B cell (primary cell): Measurements from ENCODE around the gene FAM168A.

ENCODE experiments used
- EZH2 ChIP-seq: IDR thresholded peaks from 2 replicates; pipeline ENCODE4 v1.6.1; 2012; ENCODE audit warnings: borderline replicate concordance, low read depth, mild to moderate bottlenecking, moderate library complexity, low read length; ENCODE audit not compliant: insufficient read depth, poor library complexity, severe bottlenecking
- TF ChIP-seq, protein P1 (sequence below): fragments of 200-600 bp; IDR thresholded peaks from one replicate; pipeline ENCODE4 v1.8.0; 2022; ENCODE audit warnings: antibody characterized with exemption, mild to moderate bottlenecking

DNA sequence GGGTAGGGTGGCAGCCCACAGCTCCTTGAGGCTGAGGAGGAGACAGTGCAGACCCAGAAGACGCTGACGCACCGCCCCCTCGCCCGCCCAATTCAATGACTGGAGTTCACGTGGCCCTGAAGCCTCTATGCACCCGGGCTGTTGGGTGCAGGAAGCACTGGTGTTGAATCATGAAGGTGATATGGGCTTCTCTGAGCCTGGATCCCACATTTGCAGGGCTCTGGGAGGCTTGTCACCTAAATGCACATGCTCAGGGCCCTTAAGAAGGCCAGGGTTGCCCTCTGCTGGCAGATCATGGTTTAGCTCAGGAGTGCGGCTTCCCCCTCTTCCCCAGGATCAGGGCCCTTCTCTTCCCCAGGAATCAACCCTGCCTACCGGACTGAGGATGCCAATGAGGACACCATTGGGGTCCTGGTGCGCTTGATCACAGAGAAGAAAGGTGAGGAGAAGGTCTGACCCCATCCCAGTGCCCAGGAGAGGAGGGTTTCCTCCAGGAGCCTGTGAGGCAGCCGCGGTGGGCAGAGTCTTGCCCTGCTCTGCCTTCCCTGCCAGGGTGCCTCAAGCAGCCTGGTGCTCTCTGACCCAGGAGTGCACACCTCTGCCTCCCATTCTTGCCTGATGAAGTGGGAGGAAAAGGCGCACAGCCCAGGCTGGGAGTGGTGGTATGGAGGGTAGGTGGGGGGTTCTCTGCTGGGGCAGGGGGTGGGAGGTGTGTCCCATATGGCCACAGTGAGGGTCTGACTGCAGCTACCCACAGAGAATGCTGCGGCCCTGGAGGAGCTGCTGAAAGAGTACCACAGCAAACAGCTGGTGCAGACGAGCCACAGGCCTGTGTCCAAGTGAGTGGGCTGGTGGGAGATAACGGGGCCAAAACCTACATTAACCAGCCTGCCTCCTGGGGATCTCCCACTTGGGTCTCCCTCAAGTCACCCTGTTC is 204.2 kb downstream of the FAM168A start:
- TF ChIP-seq, protein P1, sequence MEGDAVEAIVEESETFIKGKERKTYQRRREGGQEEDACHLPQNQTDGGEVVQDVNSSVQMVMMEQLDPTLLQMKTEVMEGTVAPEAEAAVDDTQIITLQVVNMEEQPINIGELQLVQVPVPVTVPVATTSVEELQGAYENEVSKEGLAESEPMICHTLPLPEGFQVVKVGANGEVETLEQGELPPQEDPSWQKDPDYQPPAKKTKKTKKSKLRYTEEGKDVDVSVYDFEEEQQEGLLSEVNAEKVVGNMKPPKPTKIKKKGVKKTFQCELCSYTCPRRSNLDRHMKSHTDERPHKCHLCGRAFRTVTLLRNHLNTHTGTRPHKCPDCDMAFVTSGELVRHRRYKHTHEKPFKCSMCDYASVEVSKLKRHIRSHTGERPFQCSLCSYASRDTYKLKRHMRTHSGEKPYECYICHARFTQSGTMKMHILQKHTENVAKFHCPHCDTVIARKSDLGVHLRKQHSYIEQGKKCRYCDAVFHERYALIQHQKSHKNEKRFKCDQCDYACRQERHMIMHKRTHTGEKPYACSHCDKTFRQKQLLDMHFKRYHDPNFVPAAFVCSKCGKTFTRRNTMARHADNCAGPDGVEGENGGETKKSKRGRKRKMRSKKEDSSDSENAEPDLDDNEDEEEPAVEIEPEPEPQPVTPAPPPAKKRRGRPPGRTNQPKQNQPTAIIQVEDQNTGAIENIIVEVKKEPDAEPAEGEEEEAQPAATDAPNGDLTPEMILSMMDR, result peak; percentile 78
- TF ChIP-seq EZH2, result no peak
